H9 (cell line): ENCODE results near the gene SP4. TPM values are rescaled to one million over a fixed set of nuclear protein-coding genes. Genes with fewer than 3 reads are reported as not detected.

Experiments used
- DNase-seq: peaks from one replicate; pipeline ENCODE4 v3.0.0-alpha.2; 2017
- H2AFZ ChIP-seq: one replicate; pipeline ENCODE4 v1.6.1; 2013; ENCODE audit warnings: mild to moderate bottlenecking, low read length, control low read depth, moderate library complexity
- H2AK5ac ChIP-seq: 2 replicates; pipeline ENCODE4 v1.6.1; 2013; ENCODE audit warnings: low read length, control low read depth, mixed read lengths; ENCODE audit not compliant: insufficient read length
- H2BK120ac ChIP-seq: one replicate; pipeline ENCODE4 v1.6.1; 2013; ENCODE audit warnings: low read depth, mild to moderate bottlenecking, low read length, control low read depth, inconsistent platforms; ENCODE audit not compliant: poor library complexity, severe bottlenecking
- H2BK12ac ChIP-seq: 2 replicates; pipeline ENCODE4 v1.6.1; 2013; ENCODE audit warnings: low read length, control low read depth, mixed read lengths, low read depth; ENCODE audit not compliant: insufficient read length
- H2BK15ac ChIP-seq: 2 replicates; pipeline ENCODE4 v1.6.1; 2013; ENCODE audit warnings: low read depth, low read length, control low read depth
- H2BK20ac ChIP-seq: one replicate; pipeline ENCODE4 v1.6.1; 2013; ENCODE audit warnings: low read depth, mild to moderate bottlenecking, low read length, control low read depth, inconsistent platforms; ENCODE audit not compliant: poor library complexity, severe bottlenecking
- H2BK5ac ChIP-seq: 2 replicates; pipeline ENCODE4 v1.6.1; 2013; ENCODE audit warnings: low read length, control low read depth, mixed read lengths; ENCODE audit not compliant: insufficient read length
- H3K14ac ChIP-seq: 2 replicates; pipeline ENCODE4 v1.6.1; 2013; ENCODE audit warnings: low read length, control low read depth; ENCODE audit not compliant: insufficient read depth
- H3K18ac ChIP-seq: 2 replicates; pipeline ENCODE4 v1.6.1; 2013; ENCODE audit warnings: low read depth, mild to moderate bottlenecking, mixed read lengths, low read length, control low read depth; ENCODE audit not compliant: insufficient read length
- H3K23ac ChIP-seq: 2 replicates; pipeline ENCODE4 v1.6.1; 2013; ENCODE audit warnings: low read length, control low read depth, mixed read lengths, low read depth; ENCODE audit not compliant: insufficient read length
- H3K23me2 ChIP-seq: 2 replicates; pipeline ENCODE4 v1.6.1; 2013; ENCODE audit warnings: low read depth, mild to moderate bottlenecking, mixed read lengths, low read length, control low read depth; ENCODE audit not compliant: insufficient read length, poor library complexity, severe bottlenecking
- H3K27ac ChIP-seq: 2 replicates; pipeline ENCODE4 v1.5.1; 2013; ENCODE audit warnings: low read length, control low read depth, mixed read lengths, low read depth; ENCODE audit not compliant: insufficient read length
- H3K27me3 ChIP-seq: 2 replicates; pipeline ENCODE4 v1.6.1; 2013; ENCODE audit warnings: low read length, control low read depth, inconsistent platforms; ENCODE audit not compliant: insufficient read depth
- H3K4ac ChIP-seq: 2 replicates; pipeline ENCODE4 v1.6.1; 2013; ENCODE audit warnings: low read depth, mild to moderate bottlenecking, control low read depth, inconsistent platforms, low read length, moderate library complexity
- H3K4me1 ChIP-seq: 2 replicates; pipeline ENCODE4 v1.6.1; 2013; ENCODE audit warnings: low read length, control low read depth, inconsistent platforms; ENCODE audit not compliant: insufficient read depth
- H3K4me2 ChIP-seq: 2 replicates; pipeline ENCODE4 v1.6.1; 2013; ENCODE audit warnings: low read length, control low read depth, mixed read lengths; ENCODE audit not compliant: insufficient read length, insufficient read depth
- H3K56ac ChIP-seq: 2 replicates; pipeline ENCODE4 v1.6.1; 2013; ENCODE audit warnings: low read depth, mild to moderate bottlenecking, mixed read lengths, low read length, control low read depth; ENCODE audit not compliant: insufficient read length
- H3K79me1 ChIP-seq: 2 replicates; pipeline ENCODE4 v1.6.1; 2013; ENCODE audit warnings: low read depth, mild to moderate bottlenecking, moderate library complexity, low read length, control low read depth, inconsistent platforms; ENCODE audit not compliant: insufficient read depth, poor library complexity, severe bottlenecking
- H3K79me2 ChIP-seq: 2 replicates; pipeline ENCODE4 v1.6.1; 2013; ENCODE audit warnings: low read length, control low read depth, inconsistent platforms; ENCODE audit not compliant: insufficient read depth
- H3K9ac ChIP-seq: 2 replicates; pipeline ENCODE4 v1.6.1; 2013; ENCODE audit warnings: low read length, control low read depth, mixed read lengths; ENCODE audit not compliant: insufficient read length; ENCODE audit errors: extremely low read depth
- H3K9me3 ChIP-seq: one replicate; pipeline ENCODE4 v1.6.1; 2013; ENCODE audit warnings: low read depth, low read length, inconsistent platforms; ENCODE audit not compliant: control insufficient read depth
- H3T11ph ChIP-seq: one replicate; pipeline ENCODE4 v1.6.1; 2013; ENCODE audit warnings: mild to moderate bottlenecking, low read length, control low read depth, inconsistent platforms
- H4K20me1 ChIP-seq: one replicate; pipeline ENCODE4 v1.6.1; 2013; ENCODE audit not compliant: control insufficient read depth, insufficient read length, insufficient read depth
- H4K5ac ChIP-seq: 2 replicates; pipeline ENCODE4 v1.6.1; 2013; ENCODE audit warnings: low read depth, mild to moderate bottlenecking, mixed read lengths, low read length, control low read depth; ENCODE audit not compliant: insufficient read length
- H4K8ac ChIP-seq: replicated peaks from 2 replicates; pipeline ENCODE4 v1.6.1; 2013; ENCODE audit warnings: low read length, control low read depth, mixed read lengths, low read depth; ENCODE audit not compliant: insufficient read length
- H4K91ac ChIP-seq: 2 replicates; pipeline ENCODE4 v1.6.1; 2013; ENCODE audit warnings: low read depth, mild to moderate bottlenecking, moderate library complexity, mixed read lengths, low read length, control low read depth; ENCODE audit not compliant: insufficient read length
- H3K27ac Mint-ChIP-seq, 3 experiments: 2 replicates in 2 of 3; 3 replicates in 1 of 3; pipeline ENCODE4 v1.8.0; 2020 to 2021; ENCODE audit warnings: mixed read lengths in 3 of 3, mild to moderate bottlenecking in 1 of 3, moderate library complexity in 1 of 3
- H3K27me3 Mint-ChIP-seq: 2 replicates; pipeline ENCODE4 v1.8.0; 2021; ENCODE audit warnings: low read depth, mild to moderate bottlenecking, moderate library complexity, mixed read lengths
- H3K36me3 Mint-ChIP-seq, 3 experiments: 2 replicates in 2 of 3; 3 replicates in 1 of 3; pipeline ENCODE4 v1.8.0; 2020 to 2021; ENCODE audit warnings: low read depth in 3 of 3, mixed read lengths in 3 of 3; ENCODE audit not compliant: insufficient read depth in 1 of 3
- H3K4me1 Mint-ChIP-seq, 2 experiments: 2 replicates each; pipeline ENCODE4 v1.8.0; 2020; ENCODE audit warnings: mixed read lengths in 2 of 2
- H3K4me3 Mint-ChIP-seq, 2 experiments: 2 replicates in 1 of 2; 3 replicates in 1 of 2; pipeline ENCODE4 v1.8.0; 2020 to 2021; ENCODE audit warnings: mild to moderate bottlenecking in 2 of 2, mixed read lengths in 2 of 2, moderate library complexity in 1 of 2
- H3K9me3 Mint-ChIP-seq, 2 experiments: 2 replicates in 1 of 2; 3 replicates in 1 of 2; pipeline ENCODE4 v1.8.0; 2020; ENCODE audit warnings: mild to moderate bottlenecking in 2 of 2, mixed read lengths in 2 of 2, moderate library complexity in 1 of 2
- CTCF ChIP-seq: fragments of 200-600 bp; sonication (generic); conservative IDR thresholded peaks from 3 replicates; pipeline ENCODE4 v1.8.0; 2021; ENCODE audit warnings: antibody characterized with exemption, mild to moderate bottlenecking
- total RNA-seq: library from RNA; stranded (reverse); gene quantifications from 2 replicates; pipeline ENCODE4 v1.2.1, GENCODE V29; 2021

Gene SP4
- total RNA-seq, 1 experiment from 2014 or later, result 19.4 TPM

GRCh38 chr7:21413502-21413901 is 14.4 kb upstream of the SP4 start:
- Histone ChIP-seq H3T11ph (no peak overlapping the region), H3K4ac (no peak overlapping the region), H3K27me3 (no peaks in the 10 kb centered on the region), H3K79me2 (no peaks in the 10 kb centered on the region), H2BK120ac (no peak overlapping the region), H4K20me1 (no peaks in the 10 kb centered on the region), H2AK5ac (no peak overlapping the region), H3K18ac (no peak overlapping the region), H2BK20ac (no peak overlapping the region), H3K4me2 (no peak overlapping the region), H2AFZ (no peak overlapping the region), H4K8ac (no peak overlapping the region), H3K14ac (no peak overlapping the region), H4K91ac (no peak overlapping the region), H3K23ac (no peak overlapping the region), H3K56ac (no peak overlapping the region), H2BK12ac (no peak overlapping the region), H3K27ac (no peak overlapping the region), H3K9ac (no peak overlapping the region), H4K5ac (no peak overlapping the region), H3K23me2 (no peaks in the 10 kb centered on the region), H2BK5ac (no peak overlapping the region), H2BK15ac (no peak overlapping the region), H3K9me3 (no peaks in the 10 kb centered on the region), H3K79me1 (no peaks in the 10 kb centered on the region), H3K4me1 (no peaks in the 10 kb centered on the region; the same call in 1 of the 2 replicates)
- no peak overlapping the region for H3K4me3 Mint-ChIP-seq
- no peaks in the 10 kb centered on the region for H3K36me3 Mint-ChIP-seq
- H3K27ac Mint-ChIP-seq, result no peak overlapping the region
- peaks cover 2% of the 10 kb centered on the region; the same call in 1 of the 2 replicates for H3K27me3 Mint-ChIP-seq
- DNase-seq, result no peak
- TF ChIP-seq CTCF, result no peak
- peaks cover 18 to 24% of the 10 kb centered on the region in 2 experiments for H3K4me1 Mint-ChIP-seq
- no peaks in the 10 kb centered on the region; a peak in 1 of 5 replicates for H3K9me3 Mint-ChIP-seq
